ENCODE measurements around the gene DNAJC17.

Gene DNAJC17

GRCh38 chr15:40764629-40765103 lies 42.6 kb downstream of the DNAJC17 start:
- DNase-seq, result no peak

GRCh38 chr15:40763801-40764628 lies 43.3 kb downstream of the DNAJC17 start, which contains the start of gene GCHFR:
TSS of gene GCHFR (plus strand) at chr15:40764068. CDS start at chr15:40764181, 113 bp downstream.
- peak; percentile 76 for DNase-seq

DNA sequence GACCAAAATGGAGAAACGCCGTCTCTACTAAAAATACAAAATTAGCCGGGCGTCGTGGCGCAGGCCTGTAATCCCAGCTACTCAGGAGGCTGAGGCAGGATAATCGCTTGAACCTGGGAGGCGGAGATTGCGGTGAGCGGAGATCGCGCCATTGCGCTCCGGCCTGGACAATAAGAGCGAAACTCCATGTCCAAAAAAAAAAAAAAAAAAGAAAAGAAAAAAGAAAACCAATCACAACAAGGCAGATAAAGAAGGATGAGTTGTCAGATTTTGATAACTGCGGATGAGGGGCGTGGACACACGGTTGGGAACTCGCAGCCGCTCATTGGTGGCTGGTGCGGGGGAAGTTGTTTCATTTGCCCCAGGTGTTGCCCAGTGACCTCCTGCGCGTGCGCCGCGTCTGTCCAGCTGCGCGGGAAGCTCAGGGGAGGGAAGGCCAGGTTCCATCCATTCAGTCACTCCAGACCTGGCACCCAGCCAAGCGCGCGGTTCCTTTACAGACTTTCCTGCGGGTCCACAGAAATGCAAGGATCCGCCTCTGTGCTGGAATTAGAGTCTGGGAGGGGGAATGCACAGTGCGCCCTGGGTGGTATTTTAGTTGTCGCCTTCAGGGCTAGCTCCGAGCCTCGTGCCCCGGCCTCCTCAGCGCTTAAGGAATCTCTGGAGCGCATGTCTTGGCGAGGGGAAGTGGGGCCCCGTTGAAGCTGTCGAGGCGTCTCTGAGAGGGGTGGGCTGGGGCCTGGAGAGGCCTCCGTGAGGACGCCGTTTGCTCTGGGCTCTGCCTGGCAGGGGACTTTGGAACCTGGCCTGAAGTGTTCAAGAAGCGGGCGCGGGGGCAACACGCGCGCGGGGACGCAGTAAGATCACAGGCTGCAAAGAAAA lies 44.1 kb downstream of the DNAJC17 start:
- DNase-seq, result peak; percentile 46

DNA sequence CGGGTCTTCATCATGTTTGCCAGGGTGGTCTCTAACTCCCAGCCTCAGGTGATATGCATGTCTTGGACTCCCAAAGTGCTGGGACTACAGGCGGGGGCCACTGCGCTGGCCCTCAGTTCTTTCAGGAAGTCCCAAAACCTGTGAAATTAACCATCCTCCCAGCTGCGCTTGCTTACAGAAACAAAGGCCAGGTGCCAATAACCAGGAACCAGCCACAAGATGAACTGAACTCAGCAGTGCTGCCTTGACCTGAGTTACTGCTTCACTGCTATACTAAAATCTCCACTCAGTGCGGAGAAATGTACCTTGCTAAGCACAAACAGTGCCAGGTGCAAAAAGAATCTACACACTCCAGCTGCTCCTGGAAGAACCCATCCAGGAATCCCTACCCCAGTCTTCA lies 47.3 kb downstream of the DNAJC17 start:
- no peak for DNase-seq

DNA sequence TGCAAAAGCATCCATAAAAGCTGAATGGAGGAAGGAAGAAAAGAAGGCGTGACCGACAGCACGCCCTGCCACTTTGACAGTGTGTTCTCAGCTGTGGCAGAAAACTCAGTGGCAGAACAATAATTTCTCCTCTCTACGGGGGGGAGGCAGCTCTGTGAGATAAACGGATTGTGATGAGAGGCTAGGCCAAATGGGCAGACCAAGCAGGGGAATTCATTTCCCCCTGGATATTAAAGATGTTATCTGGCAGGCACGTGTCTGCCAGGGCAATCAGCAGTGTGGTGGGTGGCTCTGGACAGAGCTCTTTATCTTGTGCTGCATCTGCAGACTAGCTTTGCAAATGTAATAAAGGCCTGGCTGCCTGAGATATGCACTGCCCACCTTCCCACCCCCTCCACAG lies 50.3 kb downstream of the DNAJC17 start:
- DNase-seq, result no peak

- DNase-seq, result no peak
Measured at GRCh38 chr15:40755812-40756208, 51.5 kb downstream of the DNAJC17 start.

DNA sequence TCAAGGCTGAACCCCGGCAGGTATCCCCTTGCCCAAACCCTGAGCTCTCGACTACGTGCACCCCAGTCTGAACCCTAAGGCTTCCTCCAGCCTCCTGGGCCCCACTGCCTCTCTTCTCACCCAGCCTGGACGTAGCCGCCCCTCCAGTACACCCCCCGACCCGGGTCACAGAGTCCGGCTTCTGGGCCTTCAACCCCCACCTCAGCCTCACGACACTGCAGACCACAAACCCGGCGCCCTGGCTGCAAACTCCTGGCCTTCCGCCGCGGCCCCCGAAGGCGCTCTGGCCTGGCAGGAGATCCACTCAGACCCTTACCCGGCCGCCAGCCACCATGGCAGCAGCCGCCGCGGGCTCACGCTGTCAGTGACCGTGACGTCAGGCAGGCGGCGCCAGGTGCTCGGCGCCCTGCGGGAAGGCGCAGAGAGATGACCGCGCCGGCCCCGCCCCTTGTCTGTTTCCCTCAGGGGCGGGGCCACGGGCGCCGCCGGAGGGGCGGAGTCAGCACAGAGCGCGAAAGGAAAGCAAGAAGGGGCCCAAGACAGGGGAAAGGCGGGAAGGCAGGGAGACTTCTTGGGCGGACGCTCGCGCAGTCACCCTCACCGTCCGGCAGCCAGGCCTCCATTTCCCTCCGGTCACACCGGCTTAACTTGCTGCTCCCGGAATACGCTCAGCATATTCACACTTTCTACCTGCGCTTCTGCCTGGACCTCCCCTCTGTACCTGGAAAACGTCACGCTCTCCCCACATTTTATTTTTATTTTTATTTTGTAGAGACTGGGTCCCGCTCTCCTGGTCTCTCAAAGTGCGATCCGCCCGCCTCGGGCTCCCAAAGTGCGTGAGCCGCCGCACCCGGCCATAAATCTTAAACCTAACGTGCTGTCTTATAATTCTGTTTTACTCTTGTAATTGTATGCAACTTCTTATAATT lies 52.1 kb downstream of the DNAJC17 start, which contains the start of gene RMDN3:
Gene RMDN3, minus strand, starts transcription at position 372 of the 929 bp plus-strand sequence. CDS start 471 bp downstream, outside the sequence.
- peak; percentile 95 for DNase-seq

GRCh38 chr15:40754574-40754882 lies 52.7 kb downstream of the DNAJC17 start:
- DNase-seq, result peak; percentile 28

DNA sequence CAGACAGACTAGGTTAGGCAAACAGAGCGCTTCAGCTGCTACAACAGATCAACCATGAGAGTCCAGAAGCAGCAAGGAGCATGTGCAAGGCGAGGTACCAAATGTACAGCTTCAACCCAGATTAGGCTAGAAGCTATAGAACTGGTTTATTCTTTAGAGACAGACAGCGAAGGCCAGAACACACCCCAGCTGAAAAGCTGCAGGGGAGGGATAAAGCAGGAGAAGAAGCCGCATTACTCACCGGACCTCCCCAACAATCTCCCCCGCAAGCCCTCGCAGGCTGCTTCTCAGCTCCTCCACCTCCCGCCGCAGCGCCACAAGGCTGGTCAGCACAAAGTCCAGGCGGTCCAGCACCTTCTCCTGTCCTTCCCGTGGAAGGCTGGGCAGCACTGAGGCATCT lies 55.5 kb downstream of the DNAJC17 start:
- DNase-seq, result no peak

GRCh38 chr15:40750885-40751284 lies 56.4 kb downstream of the DNAJC17 start:
- no peak for DNase-seq

- DNase-seq, result no peak
Measured at GRCh38 chr15:40749151-40749630, 58.1 kb downstream of the DNAJC17 start.

DNA sequence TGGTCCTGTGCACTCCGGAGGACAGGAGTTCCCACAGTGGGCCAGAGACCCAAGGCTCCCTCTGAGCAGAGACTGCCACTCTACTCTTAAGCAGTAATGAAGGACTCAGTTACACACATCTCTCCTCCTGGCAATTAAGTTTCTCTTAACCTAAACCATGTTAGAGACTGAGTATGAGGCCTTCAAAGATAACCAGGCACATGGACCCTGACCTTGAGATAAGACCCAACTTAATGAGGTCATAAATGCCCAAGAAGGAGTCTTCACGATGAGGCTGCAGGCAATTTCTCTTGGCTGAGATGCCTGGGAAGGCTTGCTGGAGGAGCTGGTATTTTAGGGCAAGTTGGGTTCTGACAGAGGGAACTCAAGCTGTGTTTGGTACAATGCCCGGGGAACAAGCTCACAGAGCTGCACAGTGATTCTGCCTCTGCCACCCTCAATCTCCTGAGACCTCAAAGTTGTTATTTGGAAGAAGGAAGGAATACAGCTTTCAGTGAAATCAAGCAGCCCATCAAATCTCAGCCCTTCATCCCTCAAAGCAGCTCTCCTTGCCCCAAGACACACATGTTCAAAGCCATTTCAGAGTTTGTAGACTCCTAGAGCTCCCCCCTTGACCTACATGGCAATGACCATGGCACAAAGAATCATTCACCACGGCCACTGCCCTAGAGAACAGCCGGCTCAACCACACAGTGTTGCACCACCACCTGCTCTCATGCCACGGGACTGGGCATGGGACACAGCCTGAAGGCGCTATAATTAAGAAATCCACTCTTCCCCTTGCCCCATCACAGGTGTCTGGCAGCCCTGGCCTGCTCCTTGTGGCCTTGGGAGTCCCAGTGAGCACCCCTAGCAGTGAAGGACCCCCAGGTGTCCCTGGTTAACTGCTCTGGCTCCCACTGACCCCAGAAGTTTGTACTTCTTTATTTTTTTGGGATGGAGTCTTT lies 59.3 kb downstream of the DNAJC17 start:
- DNase-seq, result no peak

GRCh38 chr15:40746916-40747418 lies 60.3 kb downstream of the DNAJC17 start:
- DNase-seq, result no peak

DNA sequence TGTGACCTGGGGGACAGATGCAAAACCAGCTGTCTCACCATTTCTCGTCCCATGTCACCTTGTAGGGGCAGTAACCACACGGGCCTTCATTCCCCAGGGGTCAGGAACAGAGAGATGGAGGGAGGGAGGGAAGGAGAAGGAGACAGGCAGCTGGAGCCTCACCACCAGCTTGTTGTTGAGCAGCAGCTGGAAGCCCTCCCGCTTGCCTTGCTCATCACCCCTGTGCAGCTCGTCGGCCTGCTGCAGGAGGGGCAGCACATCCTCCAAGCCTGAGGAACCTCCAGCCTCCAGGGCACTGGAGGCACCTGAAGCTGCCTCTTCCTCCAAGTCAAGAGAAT lies 62.5 kb downstream of the DNAJC17 start:
- DNase-seq, result no peak

DNA sequence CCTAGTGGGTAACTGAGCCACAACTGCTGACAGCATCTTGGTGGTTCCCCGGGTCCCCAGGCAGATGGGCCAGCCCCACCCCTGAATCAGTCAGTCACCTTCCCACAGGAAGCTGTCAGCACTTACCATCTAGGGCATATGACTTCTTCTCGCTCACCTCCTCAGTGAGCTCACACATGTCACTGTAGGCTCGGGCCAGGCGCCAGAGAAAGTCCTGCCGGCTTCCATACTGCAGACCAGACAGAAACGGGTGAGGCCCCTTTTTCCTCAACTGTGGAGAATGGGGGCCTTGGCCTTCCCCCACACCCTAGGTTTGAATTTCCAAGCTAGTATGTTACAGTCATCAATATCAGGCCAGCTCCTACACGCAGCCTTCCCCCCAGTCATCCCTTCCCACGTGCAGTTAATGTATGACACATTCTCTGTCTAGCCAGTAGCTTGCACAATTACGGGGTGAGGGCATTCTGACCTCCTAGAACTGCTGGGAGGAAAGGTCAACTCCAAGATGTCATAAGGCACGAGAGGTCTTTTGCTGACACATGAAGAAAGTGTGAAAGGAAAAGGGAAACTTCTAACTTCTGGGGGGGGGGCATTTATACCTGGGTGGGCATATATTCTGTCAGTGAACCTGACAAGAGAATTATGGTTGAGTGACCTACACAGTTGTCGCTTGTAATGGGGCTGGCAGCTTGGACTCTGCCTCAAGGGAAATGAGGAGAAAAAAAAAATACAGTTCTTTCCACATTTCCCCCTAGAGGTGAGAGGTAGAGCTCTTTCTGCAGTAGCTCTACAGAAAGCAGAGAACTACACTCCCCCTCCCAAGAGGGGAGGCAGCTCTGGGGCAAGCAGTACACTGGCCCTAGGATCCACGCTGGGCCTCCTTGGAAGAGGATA lies 63.1 kb downstream of the DNAJC17 start:
- DNase-seq, result peak; percentile 66

DNA sequence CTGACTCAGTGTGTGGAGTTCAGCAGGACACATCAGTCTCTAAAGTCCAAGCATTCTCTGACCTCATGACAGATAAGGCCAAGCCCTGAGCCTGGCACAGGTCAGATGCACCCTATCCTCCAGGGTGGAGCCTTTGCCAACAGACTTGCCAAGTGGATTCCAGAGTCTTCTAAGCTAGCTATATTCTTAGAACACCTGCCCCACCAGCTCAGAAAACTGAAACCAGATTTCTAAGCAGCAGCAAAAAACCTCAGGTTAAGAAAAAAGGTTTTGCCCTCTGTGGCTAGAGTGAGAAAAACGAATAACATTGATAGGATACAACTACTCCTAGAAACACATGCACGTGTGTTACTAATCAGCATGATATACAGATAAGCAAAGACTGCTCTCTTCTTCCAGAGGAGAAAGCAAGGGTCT lies 63.8 kb downstream of the DNAJC17 start:
- no peak for DNase-seq

DNA sequence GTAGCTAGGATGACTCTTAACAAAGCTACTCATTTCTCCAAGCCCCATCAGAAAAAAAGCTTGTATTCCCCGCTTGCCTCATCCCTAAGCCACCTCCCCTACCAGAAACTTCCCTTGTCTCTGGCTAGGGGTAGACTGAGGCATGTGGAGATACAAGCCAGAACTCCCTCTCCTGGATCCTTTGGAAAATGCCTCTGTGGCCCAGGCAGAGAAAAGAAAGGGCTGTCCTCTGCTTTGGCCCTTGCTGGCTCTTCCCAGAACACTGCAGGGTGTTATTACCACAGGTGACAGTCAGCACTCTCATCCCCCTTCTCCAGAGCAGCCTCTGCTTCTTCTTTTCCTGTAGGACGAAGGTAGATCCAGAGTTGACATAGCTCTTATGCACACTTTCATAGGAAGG lies 67.4 kb downstream of the DNAJC17 start:
- no peak for DNase-seq

DNA sequence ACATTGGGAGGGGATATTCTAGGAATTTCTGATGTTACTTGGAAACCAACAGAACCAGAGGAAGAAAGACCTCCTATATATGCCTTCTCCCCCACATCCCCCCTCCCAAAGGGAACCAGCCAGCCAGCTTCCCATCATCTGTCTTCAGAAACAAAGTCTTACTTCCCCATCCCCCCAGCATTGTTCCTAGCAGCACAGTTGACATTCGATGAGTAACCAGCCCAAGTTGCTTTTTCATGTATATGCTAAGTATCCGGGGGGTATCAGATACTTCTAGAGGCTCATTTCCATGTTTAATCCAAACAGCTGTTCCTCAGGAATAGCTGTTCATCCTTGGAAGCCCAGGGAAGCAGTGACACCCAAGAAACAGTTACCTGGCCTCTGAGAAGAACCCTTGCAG lies 68.2 kb downstream of the DNAJC17 start:
- no peak for DNase-seq

- no peak for DNase-seq
Measured at GRCh38 chr15:40737048-40737447, 70.2 kb downstream of the DNAJC17 start.

GRCh38 chr15:40736575-40736974 lies 70.7 kb downstream of the DNAJC17 start:
- DNase-seq, result no peak
